ENCODE measurements around the gene PLXNB3. TPM values are rescaled to one million over a fixed set of nuclear protein-coding genes. Genes with fewer than 3 reads are reported as not detected.

Gene PLXNB3
- total RNA-seq, 4 donors from 2014 or later, result 3.2 to 13.2 (median 10.2) TPM

GRCh38 chrX:153799326-153799725, 35.3 kb downstream of the PLXNB3 start:
- ATAC-seq (ENCODE audit: low FRiP score), result no peak

DNA sequence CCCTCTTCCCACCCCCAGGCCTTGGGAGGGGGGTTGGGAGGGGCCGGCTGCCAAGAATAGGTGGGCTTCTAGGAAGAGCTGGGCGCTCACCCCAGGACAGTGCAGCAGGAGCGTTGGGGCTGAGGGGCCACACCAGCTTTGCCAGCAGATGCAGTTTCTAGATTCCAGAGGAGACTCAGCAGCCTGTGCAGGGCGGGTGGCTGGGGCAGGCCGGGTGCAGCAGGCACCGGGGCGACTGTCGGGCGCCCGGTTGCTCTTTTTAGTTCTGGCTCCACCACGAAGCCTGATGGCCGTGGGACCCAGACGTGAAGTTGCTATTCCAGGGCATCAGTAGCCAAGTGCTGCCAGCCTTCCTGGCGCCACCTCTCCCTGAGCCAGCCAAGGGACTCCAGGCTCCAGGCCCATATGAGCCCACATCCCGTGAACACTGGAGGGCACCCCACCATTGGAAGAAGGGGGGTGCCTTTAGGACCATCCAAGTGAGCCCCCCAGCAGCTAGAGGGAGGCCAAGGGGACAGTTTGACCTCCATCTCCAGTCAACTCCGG, 36.2 kb downstream of the PLXNB3 start:
- DNase-seq (ENCODE audit: low spot score) (no peak), ATAC-seq (ENCODE audit: low FRiP score) (no peak)
- TF ChIP-seq, protein P1, sequence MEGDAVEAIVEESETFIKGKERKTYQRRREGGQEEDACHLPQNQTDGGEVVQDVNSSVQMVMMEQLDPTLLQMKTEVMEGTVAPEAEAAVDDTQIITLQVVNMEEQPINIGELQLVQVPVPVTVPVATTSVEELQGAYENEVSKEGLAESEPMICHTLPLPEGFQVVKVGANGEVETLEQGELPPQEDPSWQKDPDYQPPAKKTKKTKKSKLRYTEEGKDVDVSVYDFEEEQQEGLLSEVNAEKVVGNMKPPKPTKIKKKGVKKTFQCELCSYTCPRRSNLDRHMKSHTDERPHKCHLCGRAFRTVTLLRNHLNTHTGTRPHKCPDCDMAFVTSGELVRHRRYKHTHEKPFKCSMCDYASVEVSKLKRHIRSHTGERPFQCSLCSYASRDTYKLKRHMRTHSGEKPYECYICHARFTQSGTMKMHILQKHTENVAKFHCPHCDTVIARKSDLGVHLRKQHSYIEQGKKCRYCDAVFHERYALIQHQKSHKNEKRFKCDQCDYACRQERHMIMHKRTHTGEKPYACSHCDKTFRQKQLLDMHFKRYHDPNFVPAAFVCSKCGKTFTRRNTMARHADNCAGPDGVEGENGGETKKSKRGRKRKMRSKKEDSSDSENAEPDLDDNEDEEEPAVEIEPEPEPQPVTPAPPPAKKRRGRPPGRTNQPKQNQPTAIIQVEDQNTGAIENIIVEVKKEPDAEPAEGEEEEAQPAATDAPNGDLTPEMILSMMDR (IDR thresholded peaks at IDR 0.05), result no peak

More at GRCh38 chrX:153799326-153799725, 35.3 kb downstream of the PLXNB3 start:
- TF ChIP-seq, protein P1 (IDR thresholded peaks at IDR 0.05), result no peak
- DNase-seq (ENCODE audit: low spot score), result no peak

- no peak for DNase-seq (ENCODE audit: low spot score)
- ATAC-seq (ENCODE audit: low FRiP score), result no peak
- TF ChIP-seq, protein P1 (IDR thresholded peaks at IDR 0.05), result no peak
Observed at GRCh38 chrX:153800746-153801145, 36.7 kb downstream of the PLXNB3 start.

DNA sequence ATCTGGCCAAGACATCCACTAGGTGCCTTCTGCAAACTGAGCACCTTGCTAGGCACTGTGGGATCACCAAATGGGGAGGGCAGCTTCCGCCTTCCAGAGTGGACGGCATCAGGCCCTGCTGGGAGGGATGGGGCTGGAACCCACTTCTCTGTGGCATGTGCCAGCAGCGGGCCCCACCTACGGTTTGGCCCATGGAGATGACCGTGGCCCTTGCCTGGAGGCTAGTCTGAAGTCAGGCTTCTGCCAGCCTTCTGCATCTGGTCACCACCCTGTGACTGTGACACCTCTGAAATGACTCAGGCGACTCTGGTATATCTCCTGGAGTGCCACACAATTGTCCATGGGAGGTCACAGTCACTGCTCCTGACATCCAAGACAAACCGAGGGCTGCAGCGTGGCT, 37.6 kb downstream of the PLXNB3 start:
- DNase-seq (ENCODE audit: low spot score) (no peak), ATAC-seq (ENCODE audit: low FRiP score) (no peak)
- TF ChIP-seq, protein P1 (IDR thresholded peaks at IDR 0.05), result no peak

GRCh38 chrX:153802513-153803045, 38.5 kb downstream of the PLXNB3 start:
- TF ChIP-seq, protein P1 (IDR thresholded peaks at IDR 0.05), result no peak
- ATAC-seq (ENCODE audit: low FRiP score) (no peak), DNase-seq (ENCODE audit: low spot score) (no peak)

DNA sequence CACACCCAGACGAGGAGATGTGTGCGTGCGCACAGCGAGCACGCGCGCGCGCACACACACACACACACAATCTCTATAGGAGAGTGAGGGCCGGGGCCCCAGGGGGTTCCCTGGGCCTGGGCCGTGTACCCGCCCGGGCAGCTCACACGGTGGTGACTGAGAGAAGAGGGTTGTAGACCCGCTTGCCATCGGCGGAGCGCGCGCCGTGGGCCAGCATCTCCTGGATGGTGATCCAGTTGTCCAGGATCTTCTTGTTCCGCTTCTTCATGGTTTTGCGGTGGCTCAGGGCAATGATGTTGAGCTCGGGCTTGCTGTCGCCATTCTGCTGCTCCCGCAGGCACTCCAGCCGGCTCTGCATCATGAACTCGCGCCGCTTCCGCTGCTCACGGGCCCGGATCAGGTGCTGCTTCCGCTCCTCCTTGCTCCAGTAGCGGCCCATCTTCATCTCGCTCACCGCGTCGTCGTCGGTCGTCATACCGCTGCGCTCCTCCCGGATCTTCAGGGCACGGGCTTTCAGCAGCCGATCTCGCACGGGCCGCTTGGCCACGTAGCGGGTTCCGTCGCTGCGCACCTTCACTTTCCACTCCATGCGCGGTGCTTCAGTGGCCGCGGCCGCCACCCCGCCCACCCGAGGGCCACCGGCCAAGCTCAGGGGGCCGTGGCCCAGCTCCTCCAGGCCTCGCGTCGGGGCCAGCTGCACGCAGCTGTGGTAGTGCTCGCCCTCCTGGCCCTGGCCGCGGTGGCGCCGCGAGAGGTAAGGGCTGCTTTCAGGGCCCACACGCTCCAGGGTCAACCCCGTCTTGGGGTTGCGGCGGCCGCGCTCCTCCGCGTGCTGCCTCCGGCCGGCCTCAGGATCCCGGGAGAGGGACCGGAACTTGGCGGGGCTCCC, 39.4 kb downstream of the PLXNB3 start:
- DNase-seq (ENCODE audit: low spot score) (no peak), ATAC-seq (ENCODE audit: low FRiP score) (no peak)

More for the DNA sequence above, 39.4 kb downstream of the PLXNB3 start:
- TF ChIP-seq, protein P1 (IDR thresholded peaks at IDR 0.05), result no peak

Measured in omental fat pad (tissue), 4 donors.